Stimulated activated naive CD8-positive, alpha-beta T cell treated with anti-CD3 and anti-CD28 coated beads, Interleukin-15, Interleukin-2, amounts not matched to agents 100 U/mL and 50 U/mL, for 24 hours (primary cell): ENCODE results near the gene ARNT2.
"Not testable (repeated sequence)": the region's sequence is repeated elsewhere in the genome, so short reads cannot be mapped to it uniquely, and the experiment has no call there.

ENCODE experiments used
- ATAC-seq: fragments of 150-1000 bp; cut with Tn5 transposase; one replicate; pipeline ENCODE4 v1.10.0; 2021
- DNase-seq: peaks from one replicate; pipeline ENCODE4 v3.0.0; 2021

ARNT2 gene

DNA sequence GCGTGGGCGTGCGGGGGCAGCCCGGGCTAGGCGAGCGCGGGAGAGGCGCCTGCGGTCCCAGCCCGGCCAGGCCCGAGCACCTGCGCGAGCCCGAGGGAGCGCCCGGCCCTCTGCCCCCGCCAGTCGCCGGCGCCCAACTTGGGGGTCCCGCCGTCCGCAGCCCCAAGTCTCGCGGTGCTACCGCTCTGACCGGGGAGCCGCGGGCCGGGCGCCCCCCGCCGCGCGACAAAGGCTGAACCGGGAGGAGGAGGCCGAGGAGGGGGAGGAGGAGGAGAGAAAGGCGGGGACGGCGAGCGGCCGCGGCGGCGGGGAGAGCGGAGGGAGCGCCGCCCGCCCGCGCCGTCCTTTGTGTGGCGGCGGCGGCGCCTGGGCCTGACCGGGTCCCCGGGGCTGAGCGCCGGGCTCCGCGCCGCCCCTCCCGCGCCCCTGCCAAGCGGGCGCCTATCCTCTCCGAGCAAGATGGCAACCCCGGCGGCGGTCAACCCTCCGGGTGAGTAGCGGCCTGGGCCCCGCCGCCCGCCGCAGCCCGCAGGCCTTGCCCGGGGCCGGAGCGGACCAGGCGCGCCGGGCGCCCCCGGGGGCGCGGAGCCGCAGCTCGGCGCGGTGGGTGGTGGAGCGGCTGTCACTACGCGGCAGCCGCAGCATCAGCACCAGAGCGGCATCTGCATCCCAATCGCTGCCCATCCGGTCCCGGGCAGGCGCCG is at the start of gene ARNT2:
TSS of gene ARNT2 (plus strand) at position 326 of the 704 bp plus-strand sequence. CDS start at position 460, 134 bp downstream.
- peak; percentile 2 for DNase-seq
- ATAC-seq = no peak

DNA sequence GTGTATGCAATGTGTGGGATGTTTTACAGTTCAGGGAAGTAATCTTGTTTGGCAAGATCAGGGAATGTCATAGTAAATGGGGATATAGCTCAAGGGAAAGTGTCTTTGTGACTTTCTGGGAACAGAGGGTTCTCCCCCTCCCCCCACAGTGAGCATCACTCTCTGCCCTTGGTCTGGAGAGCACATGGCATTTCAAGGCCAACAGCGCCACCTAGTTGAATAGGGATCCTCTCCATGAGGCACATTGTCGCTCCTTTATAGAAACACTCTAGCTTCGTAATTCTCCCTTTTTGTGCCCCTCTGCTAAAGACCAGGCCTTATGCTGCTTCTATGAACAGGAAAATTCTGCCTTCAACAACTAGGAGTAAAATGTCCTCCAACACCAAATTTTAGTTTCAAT is 37.1 kb upstream of the ARNT2 start:
- peak; percentile 4 for DNase-seq
- ATAC-seq = no peak

DNA sequence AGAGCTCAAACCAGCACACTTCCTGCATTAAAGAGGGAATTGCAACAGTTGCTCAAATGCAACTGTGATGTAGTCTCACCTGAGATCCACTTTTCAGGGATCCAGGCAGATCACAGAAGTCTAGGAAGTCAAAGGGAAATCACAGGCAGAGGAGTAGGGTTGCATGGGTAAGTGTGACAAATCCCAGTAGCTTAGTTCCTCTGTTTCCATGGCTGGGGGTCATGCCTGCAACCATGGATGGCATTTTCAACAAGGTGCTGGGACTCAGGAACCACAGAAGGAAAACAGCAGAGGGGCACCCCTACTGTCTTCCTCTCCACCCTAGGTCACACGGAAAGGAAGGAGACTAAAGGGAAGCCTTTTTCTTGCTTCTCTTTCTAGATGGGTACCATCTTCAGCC is 36.5 kb upstream of the ARNT2 start:
- no peak for ATAC-seq
- DNase-seq = no peak

DNA sequence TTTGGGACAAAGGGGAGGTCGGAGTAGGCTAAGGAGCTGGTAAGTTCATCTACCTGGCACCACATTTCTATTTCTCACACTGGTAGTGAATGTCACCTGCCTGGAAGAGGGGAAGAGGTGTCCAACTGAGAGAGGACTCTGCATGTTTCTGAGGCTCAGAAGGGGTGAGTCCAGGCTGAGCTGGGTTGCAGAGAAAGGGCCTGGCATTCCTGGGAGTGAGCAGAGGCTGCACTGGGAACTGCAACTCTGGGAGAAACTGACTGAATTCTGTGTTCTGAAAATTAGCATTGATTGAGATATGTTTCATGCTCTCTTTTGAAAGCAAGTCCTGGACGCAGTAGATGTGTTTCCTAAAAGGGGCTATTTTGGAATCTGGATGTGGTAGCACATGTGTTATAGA is 32.3 kb upstream of the ARNT2 start:
- DNase-seq = no peak
- no peak for ATAC-seq

DNA sequence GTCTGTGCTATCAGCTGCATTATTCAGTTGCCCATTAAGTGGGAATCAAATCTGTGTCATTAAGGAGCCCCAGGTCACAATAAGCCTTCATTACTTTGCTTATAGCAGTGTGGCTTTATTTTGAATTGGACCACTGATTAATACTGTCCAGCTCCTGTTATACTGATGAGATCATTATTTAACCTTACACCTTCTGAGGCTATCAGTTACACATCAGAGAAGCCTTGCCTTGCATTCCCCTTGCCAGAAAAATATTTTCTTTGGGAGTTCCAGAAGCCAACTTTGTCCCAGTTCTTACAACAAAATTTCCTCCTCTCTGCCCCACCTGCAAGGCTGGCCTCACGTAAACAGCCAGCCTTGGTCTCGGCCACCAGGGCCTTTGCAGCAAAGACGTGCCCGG is 29.7 kb upstream of the ARNT2 start:
- DNase-seq = no peak
- no peak for ATAC-seq

DNA sequence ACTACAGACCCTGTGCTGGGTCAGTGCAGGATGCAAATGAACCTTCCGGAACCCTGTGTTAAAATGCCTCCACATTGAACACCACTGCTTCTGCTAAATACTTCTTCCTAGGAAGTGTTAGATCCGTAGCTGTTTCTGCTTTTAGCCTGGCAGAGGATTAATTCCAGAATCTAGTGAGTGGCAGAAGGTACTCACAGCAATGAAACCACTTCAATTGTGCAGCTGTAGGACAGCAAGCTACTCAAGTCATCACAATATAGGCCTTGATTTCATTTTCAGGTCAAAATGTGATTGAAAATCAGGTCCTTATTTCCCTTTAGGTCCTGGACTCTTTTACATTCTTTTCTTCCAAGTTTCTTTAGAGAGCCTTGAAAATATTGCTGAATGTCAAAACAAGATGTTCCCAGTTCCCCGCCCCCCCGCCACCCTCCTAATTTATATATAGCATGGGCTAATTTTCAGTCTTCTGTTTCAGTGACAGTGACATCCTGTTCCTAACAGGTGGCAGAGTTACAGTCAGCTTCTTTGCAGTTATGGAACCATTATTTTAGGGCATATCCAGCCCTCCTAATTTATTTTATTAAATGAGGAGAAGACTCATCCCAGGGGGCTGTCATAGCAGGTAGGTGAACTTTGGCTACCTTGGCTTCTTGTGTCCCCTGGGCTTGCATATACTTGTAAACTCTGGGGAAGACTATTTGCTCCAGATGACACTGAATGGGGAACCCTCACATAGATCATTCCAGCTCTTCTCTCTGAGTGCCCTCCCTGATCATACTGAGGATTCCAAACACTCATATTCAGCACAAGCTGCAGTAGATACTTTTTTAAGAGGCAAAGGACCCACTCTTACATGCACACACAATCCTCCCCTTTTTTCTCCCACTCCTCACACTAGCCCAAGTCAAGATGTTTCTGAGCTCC is 28.0 kb upstream of the ARNT2 start:
- no peak for DNase-seq
- ATAC-seq = no peak

DNA sequence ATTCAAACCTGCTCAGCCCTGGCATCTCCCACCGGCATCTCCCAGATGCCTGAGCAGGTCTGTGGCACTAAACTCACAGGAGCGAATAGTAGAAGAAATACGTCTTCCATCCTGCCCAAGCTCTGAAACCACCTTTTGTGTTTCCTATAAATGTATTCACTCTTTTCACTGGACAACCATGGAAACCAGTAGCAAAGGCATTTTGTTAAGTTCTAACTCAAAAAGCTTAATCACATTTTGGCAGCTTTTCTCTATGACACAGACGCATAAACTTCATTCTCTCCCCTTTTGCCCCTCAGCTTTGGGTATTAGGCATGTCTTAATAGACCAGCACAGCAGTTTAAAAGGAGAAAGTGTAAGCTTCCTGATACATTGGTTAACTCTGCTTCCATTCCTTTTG is 24.5 kb upstream of the ARNT2 start:
- ATAC-seq (no peak), DNase-seq (no peak)

DNA sequence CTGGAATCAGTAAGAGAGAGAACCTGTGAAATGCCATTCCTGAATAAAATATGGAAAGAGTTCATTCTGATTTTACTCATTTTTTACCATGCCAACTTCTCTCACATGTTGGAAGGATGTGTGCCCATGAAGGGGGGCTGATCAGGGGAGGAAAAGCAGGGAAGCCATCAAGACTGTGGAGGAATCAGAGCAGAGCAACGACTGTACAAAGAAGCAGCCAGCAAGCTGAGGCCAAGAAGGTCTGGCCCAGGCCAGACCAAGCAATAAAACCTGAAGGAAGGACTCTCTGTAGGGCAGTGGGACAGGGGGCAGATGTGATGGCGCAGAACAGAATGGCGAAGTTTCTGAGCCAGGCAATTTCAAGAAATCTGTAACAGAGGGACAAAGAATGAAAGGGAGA is 24.0 kb upstream of the ARNT2 start:
- ATAC-seq (no peak), DNase-seq (no peak)

DNA sequence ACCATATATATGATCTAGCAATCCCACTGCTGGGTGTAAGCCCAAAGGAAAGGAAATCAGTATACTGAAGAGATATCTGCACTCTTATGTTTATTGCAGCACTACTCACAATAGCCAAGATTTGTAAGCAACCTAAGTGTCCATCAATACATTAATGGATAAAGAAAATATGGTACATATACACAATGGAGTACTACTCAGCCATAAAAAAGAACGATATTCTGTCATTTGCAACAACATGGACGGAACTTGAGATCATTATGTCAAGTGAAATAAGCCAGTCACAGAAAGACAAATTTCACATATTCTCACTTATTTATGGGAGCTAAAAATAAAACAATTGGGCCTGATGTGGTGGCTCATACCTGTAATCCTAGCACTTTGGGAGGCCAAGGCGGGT is 21.9 kb upstream of the ARNT2 start:
- DNase-seq (no peak), ATAC-seq (no peak)

DNA sequence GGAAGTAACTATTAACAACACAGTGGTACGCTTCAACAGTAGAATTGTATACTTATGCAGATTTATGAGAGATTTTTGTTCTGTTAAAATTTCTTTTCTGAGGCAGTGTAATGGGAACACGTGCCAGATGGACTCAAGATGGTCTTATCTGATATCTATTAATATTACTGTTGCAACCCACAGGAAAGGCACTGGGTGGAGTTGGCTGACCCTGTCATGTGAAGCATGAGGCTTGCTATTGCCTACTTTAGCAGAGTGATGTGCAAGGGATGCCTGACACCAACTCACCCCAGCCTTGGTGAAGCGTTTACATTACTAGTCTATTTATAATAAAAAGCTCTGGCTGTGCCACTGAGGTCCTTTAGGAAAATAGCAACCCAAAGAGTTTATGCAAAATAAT is 19.8 kb upstream of the ARNT2 start:
- ATAC-seq (no peak), DNase-seq (no peak)

DNA sequence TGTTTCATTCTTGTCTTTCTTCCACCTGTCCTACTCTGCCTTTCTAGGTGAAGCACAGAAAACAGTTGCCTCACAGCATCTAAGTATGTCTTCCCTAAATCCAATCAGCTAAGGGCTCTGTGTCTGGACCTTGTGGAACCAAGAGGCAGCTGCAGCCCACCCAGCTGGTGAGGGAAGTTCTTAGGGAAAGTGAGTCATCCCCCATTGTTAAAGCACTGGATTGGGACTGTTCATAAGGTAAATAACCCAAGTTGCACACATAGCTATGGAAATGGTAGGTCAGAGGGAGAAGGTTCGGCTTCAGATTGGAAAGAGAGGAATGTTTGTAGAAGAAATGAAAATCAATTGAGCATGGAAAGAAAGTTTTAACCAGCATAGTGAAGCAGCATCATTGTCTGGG is 18.0 kb upstream of the ARNT2 start:
- DNase-seq = no peak
- ATAC-seq = no peak

DNA sequence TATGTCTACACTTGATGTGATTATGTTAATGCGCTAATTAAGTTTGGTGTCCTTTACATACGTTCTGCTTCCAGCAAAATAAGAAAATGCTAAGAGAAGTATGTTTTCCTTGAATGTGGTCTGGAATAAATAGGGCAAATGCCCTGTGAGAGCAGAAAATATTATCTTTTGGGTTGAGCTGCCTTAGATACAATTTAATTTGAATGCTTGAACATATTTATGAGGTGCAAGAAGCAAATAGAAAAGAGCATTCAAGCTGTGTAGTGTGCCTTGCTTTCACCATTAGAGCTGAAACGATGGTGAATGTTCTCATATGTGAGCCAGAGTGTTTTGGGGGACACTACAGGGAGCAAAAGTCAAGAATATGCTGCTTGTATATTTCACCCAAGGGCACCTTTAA is 15.9 kb upstream of the ARNT2 start:
- DNase-seq (no peak), ATAC-seq (no peak)

DNA sequence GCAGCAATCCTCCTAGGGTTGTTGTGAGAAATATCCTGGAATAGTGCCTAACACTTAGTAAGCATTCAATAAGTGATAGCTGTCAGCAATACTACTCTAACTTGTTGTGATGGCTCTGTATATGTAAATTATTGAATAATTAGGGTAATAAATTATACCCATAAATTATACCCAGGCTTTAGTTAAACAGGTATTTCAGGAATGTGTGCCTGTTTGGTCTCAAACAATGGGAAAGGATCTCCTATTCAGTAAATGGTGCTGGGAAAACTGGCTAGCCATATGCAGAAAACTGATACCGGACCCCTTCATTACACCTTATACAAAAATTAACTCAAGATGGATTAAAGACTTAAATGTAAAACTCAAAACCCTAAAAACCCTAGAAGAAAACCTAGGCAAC is 14.8 kb upstream of the ARNT2 start:
- DNase-seq (no peak), ATAC-seq (no peak)

DNA sequence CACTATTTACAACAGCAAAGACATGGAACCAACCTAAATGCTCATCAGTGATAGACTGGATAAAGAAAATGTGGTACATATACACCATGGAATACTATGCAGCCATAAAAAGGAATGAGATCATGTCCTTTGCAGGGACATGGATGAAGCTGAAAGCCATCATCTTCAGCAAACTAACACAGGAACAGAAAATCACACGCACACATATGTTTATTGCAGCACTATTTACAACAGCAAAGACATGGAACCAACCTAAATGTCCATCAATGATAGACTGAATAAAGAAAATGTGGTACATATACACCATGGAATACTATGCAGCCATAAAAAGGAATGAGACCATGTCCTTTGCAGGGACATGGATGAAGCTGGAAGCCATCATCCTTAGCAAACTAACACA is 13.2 kb upstream of the ARNT2 start:
- not testable (repeated sequence) for DNase-seq, ATAC-seq

DNA sequence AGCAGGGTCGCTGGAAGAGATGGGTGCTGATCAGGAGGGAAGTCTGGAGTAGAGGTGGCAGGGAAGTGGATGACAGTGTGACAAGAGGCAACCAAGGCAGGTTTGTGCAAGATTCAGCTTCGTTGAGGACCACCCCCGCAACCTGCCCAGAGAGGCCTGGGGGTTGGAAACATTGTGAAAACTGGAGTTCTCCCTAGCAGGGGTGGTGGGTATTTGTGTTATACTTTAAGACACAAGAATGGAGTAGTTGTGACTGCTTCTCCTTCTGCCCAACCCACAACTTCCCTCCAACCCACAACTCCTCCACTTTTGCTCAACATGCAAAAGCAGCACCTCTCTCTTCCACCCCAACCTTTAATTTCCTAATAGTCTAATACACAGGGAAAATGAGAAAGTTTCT is 8.6 kb upstream of the ARNT2 start:
- DNase-seq = no peak
- no peak for ATAC-seq

DNA sequence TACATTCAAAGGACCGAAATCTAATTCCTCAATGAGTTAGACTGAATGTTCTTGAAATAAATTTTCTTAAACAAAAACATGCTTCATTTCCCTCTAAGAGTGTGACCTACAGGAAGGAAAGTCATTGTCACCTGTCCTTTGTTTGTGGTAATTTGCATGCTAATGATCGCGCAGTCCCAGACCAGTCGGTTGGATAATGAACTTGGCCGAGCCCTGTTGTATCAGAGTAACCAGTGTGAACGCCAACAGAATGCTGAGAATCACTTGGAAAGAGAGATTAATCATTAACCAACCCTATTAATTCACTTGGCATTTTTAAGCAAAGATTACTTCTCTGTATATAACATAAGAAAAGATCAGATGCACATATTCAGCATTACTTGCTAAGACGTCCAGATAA is 8.1 kb upstream of the ARNT2 start:
- no peak for DNase-seq
- no peak for ATAC-seq

DNA sequence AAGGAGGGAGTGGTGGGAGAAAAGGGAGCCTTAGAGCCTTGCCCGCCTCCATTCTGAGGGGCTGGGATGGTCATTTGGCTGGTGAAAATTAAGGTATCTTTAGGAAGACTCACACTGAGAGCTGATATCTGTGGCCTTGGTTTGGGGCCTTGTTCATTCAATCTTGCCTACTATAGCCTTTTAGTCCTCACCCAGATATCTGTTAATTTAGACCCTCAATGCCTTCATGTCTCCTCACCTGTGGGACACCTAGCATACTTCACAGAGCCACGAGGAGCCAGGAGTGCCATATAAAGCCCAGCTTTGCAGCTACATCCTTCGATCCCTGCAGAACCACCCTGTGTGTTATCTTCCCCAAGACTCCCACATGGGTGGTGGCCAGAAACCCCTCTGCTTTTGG is 4.7 kb upstream of the ARNT2 start:
- DNase-seq = no peak
- ATAC-seq = no peak

DNA sequence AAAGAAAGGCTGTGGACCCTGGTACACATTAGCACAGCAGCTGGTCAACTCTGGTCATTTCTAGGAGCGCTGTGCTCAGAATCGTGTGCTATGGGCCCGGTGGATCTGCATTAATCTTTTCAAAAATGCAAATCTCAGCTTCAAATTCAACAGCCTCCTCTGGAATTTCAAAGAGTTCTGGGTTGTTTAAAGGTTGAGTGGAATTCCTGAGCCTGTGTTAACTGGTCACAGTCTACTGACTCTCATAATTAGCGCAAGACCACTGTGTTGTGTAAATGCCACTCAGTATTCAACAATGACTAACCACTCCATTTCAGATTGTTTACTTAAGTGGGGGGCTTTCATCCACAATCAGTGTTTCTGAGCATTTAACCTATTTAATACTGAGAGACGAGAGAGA is 2.7 kb upstream of the ARNT2 start:
- DNase-seq = no peak
- ATAC-seq = no peak

DNA sequence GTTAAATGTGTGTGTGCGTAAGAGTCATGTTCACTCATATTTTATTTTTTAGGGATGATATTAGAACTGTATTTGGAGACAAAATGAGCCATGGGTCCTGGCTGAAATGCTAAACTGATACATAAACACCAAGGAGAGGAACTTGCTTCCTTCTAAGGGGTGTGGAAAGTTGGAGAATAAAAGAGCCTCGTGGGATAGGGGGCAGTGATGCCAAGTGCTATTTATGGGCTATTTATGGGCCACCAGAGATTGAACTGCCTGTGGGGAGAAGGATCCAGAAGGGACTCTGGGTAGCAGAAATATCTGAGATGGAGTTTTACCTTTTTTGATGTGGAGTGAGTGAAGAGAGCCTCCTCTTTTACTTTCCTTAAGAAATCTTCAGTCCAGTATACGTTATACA is 1.8 kb upstream of the ARNT2 start:
- ATAC-seq (no peak), DNase-seq (no peak)

DNA sequence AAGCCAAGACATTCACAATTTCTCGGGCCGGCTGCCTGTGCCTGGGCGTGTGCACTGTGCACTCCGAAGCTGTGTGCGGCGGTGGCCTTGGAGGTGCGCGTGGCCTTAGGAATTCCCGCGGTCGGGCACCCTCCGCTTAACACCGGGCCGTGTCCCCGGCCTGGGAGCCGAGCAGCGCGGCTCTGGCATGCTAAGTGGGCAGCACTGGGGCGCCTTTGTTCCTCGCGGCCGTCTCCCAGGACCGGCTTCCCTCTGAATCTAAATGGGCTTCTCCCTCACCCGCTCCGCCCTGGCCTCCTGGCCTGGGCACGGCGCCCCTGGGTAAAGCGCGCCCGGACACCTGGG is 498 bp upstream of the ARNT2 start:
- ATAC-seq (no peak), DNase-seq (no peak)

DNA sequence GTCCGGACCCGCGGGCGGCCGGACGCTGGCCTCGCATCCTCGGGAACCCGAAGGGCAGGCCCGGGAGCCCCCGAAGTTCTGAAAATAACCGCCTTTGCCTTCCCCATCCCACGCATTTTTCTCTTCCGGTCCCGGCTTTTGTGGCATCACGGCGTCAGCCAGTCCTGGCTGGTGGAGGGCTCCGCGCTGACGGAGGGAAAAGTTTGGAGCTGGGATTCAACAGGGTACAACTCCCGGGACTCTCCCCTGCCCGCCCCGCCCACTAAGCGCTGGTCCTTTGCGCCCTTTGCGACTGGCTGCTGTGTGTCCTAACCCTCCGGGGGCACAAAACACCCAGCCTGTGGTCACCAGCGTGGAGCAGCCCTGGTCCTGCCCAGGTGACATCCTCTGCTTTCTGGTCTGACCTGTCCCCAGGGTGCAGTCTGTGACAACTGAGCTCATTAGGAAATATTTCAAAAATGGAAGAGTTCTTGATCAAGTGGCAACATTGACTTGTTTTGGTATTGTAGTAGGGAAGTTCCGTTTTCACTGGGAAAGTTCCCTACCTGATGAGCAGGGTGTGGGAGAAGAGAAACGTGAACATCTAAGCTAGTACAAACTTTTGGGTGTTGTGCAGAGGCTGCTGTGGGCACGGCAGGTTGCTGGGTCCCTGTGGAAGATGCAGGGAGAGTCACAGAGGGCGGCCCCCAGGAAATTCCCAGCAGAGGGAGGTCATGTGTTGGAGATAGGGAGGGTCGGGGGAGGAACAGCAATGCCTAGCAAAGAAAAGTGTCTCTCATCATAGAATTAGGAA is 775 bp downstream of the ARNT2 start:
- ATAC-seq (no peak), DNase-seq (peak; percentile 9)

DNA sequence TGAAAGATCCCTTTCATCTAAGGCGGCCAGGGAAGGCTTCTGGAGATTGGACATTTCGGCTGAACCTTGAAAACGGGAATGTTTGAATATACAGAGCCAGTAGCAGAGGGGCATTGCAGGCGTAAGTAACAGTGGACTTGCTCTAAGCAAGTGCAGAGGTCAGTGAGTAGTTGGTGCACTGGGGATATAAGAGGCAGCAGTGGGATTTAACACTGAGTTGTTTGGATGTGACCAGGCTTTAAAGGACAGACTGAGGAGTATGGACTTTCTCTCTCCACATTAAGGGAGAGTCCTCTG is 1.3 kb downstream of the ARNT2 start:
- DNase-seq (no peak), ATAC-seq (no peak)

DNA sequence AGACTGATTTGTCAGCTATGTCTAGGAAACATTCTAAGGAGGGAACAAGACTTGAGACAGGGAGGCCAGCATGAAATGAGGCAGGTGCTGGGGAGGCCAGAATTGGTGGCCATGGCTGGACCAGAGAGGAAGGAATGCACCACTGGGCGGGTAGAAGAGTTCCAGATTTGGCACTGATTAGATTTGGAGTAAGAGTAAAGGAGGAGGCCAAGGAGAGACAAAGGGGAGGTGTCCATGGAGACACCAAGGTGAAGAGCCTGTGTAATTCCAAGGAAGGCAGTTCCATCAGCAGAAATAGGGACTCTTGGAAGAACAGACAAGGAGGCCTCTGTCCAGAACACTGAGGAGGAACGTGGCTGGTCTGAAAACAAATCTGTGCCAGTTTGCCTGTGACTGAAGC is 1.8 kb downstream of the ARNT2 start:
- no peak for DNase-seq
- no peak for ATAC-seq
